Dendritic cell treated with granulocyte-macrophage colony-stimulating factor and Interleukin-4, amounts not matched to agents 40 ng/mL and 50 ng/mL, for 4 days (primary cell): Measurements from ENCODE around the gene NKX2-3.

Experiments
- H3K27ac Mint-ChIP-seq: one replicate; pipeline ENCODE4 v1.8.0; 2022; ENCODE audit warnings: mild to moderate bottlenecking, mixed read lengths
- H3K27me3 Mint-ChIP-seq: one replicate; pipeline ENCODE4 v1.8.0; 2022; ENCODE audit warnings: mild to moderate bottlenecking, mixed read lengths
- H3K36me3 Mint-ChIP-seq: one replicate; pipeline ENCODE4 v1.8.0; 2022; ENCODE audit warnings: low read depth, mixed read lengths
- H3K4me1 Mint-ChIP-seq: one replicate; pipeline ENCODE4 v1.8.0; 2022; ENCODE audit warnings: low read depth, mixed read lengths
- H3K4me3 Mint-ChIP-seq: one replicate; pipeline ENCODE4 v1.8.0; 2022; ENCODE audit warnings: mild to moderate bottlenecking, moderate library complexity, mixed read lengths
- H3K9me3 Mint-ChIP-seq: one replicate; pipeline ENCODE4 v1.8.0; 2022; ENCODE audit warnings: mixed read lengths
- intact Hi-C: fragments of 100-400 bp; cut with micrococcal nuclease; formaldehyde crosslinking; loops from one replicate; pipeline ENCODE4 v1.15.0; 2022

Gene NKX2-3

DNA sequence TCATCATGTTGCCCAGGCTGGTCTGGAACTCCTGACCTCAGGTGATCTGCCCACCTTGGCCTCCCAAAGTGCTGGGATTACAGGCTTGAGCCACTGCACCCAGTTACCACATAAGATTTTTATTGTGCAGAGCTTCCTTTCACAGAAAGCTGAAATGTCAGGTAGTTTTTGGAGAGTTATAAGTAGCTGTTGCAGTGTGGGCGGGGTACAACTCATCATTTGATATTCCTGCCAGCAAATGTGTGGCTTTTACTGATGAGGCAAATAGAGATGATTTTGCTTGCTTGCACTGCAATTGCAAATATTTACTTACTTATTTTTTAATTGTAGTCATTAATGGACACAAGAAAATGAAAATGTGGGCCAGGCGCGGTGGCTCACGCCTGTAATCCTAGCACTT is 32.4 kb downstream of the NKX2-3 start:
- Mint-ChIP-seq H3K27ac (no peak overlapping the region), H3K36me3 (no peaks in the 10 kb centered on the region), H3K9me3 (no peaks in the 10 kb centered on the region), H3K4me3 (no peak overlapping the region), H3K27me3 (no peaks in the 10 kb centered on the region), H3K4me1 (no peaks in the 10 kb centered on the region)
- intact Hi-C loops: no loop called here

- no peaks in the 10 kb centered on the region for H3K9me3 Mint-ChIP-seq
- no peak overlapping the region for H3K4me3 Mint-ChIP-seq
- peaks cover 2% of the 10 kb centered on the region for H3K27me3 Mint-ChIP-seq
- H3K4me1 Mint-ChIP-seq: no peaks in the 10 kb centered on the region
- H3K27ac Mint-ChIP-seq: no peak overlapping the region
- no peaks in the 10 kb centered on the region for H3K36me3 Mint-ChIP-seq
- intact Hi-C loops: no loop called here
These were observed 36.7 kb downstream of the NKX2-3 start for GRCh38 chr10:99569253-99569939.

DNA sequence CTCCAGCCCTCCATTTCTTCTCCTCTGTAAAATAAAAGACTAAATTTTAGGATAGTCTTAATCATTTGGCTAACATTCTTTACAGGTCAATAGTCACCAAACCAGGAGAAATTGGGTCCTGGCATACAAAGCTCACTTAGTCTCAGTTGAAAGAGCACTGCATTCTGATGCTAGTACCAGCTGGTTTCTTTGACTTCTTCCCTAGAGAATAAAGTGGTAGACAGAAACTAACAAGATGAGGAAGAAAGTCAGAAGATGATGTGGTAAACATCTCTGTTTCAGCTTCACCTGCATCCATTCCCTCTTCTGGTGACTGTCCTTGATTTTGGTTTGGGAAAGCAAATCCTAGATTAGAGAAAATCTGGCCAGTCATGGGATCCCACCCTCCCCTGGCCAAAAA is 37.2 kb downstream of the NKX2-3 start:
- Mint-ChIP-seq H3K4me3 (no peak overlapping the region), H3K27ac (no peak overlapping the region), H3K27me3 (peaks cover 2% of the 10 kb centered on the region), H3K4me1 (no peaks in the 10 kb centered on the region), H3K9me3 (no peaks in the 10 kb centered on the region), H3K36me3 (no peaks in the 10 kb centered on the region)
- intact Hi-C loops: no loop called here

GRCh38 chr10:99571816-99572215 is 39.1 kb downstream of the NKX2-3 start:
- Mint-ChIP-seq H3K9me3 (no peaks in the 10 kb centered on the region), H3K4me3 (no peak overlapping the region), H3K27ac (no peak overlapping the region), H3K4me1 (no peaks in the 10 kb centered on the region), H3K27me3 (peaks cover 2% of the 10 kb centered on the region), H3K36me3 (no peaks in the 10 kb centered on the region)
- intact Hi-C loops: no loop called here

DNA sequence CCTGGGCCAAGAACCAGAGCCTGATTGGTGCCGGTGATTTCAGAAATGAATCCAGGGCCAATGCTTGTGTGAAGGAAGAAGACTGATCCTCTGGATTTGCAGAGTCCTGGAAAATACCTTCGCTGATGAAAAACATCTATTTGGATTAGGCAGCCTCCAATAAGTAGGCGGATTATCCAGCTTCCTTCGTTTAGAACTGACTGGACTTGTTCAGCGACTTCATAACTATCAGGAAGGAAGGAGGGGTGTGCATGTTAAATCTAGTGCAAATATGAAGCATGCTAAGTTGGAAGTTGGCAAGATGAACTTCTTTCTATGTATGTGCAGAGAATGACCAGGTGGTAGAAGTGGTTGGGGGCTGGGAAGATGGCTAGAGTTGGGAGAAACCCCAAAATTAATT is 41.0 kb downstream of the NKX2-3 start:
- Mint-ChIP-seq H3K4me1 (no peaks in the 10 kb centered on the region), H3K9me3 (no peaks in the 10 kb centered on the region), H3K27me3 (peaks cover 4% of the 10 kb centered on the region), H3K27ac (no peak overlapping the region), H3K4me3 (no peak overlapping the region), H3K36me3 (no peaks in the 10 kb centered on the region)
- intact Hi-C loops: no loop called here

DNA sequence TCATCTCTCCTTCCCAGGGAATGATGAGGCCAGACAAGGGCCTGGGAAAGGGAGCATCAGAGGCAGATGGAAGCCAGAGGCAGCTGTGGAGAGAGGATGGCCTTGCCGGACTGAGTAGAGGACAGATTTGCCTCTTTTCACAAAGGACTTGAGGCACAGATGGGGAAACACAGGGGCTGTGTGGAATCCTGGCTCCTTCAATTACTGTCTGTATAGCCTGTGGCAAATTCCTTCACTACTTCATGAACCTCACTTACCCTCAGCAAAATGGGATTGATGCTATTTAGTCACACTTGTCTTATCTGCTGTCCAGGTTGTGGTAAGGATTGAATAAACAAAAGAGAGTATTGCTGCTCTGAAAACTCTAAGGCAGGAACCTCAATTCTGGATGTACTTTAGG is 47.2 kb downstream of the NKX2-3 start:
- no peaks in the 10 kb centered on the region for H3K4me1 Mint-ChIP-seq
- H3K9me3 Mint-ChIP-seq: no peaks in the 10 kb centered on the region
- H3K36me3 Mint-ChIP-seq: no peaks in the 10 kb centered on the region
- no peak overlapping the region for H3K27ac Mint-ChIP-seq
- no peak overlapping the region for H3K4me3 Mint-ChIP-seq
- peaks cover 2% of the 10 kb centered on the region for H3K27me3 Mint-ChIP-seq
- intact Hi-C loops: no loop called here

DNA sequence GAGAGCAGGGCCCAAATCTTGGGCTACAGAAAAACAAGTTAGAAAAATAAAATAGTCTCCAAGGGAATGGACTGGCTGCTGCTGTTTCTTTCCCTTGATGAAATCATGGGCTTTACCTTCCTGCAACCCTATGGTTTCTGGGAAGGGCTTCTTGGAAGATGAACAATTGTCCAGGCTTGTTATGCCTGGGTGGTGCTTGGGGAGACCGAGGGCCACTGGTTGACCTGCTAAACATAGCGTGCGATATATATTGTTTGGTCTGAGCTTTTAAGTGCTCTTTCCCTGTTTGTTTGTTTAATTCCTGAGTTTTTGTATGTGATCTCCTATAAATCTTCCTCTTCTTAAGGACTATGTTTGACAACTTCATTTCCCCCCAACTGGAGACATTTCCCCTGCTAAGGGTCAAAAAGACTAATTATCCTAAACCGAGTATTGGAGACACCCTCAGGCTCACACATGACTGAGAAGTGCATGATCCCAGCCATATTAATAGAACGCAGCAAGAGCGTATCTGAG is 49.6 kb downstream of the NKX2-3 start:
- Mint-ChIP-seq H3K4me1 (no peaks in the 10 kb centered on the region), H3K27me3 (peaks cover 5% of the 10 kb centered on the region), H3K36me3 (no peaks in the 10 kb centered on the region), H3K9me3 (no peaks in the 10 kb centered on the region), H3K4me3 (no peak overlapping the region), H3K27ac (no peak overlapping the region)
- intact Hi-C loops: no loop called here

DNA sequence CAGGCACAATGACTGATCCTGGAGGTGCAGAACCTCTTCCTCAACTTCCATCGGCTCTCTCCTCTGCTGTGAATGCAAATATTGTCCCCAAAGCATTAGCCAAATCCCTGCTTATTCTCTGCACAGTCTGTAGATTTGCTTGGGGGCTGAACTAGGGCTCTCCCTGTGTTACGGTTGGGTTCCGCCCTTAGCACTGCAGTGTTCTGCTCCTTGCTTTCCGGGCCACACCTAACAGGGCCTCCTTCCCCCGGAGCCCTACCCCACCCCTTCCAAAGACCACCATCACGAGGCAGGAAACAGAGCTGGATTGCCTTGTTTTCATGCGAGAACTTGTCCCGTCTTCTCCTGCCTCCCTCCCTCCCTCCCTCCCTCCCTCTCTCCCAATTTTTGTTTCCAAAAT is 50.9 kb downstream of the NKX2-3 start:
- H3K36me3 Mint-ChIP-seq: no peaks in the 10 kb centered on the region
- no peaks in the 10 kb centered on the region for H3K9me3 Mint-ChIP-seq
- H3K27me3 Mint-ChIP-seq: peaks cover 3% of the 10 kb centered on the region
- intact Hi-C loops: no loop called here
- H3K4me1 Mint-ChIP-seq: no peaks in the 10 kb centered on the region
- no peak overlapping the region for H3K4me3 Mint-ChIP-seq
- H3K27ac Mint-ChIP-seq: no peak overlapping the region
